GM19099 (cell line): ENCODE results near the gene C5orf58.

Experiments
- POLR2A ChIP-seq: IDR thresholded peaks from 3 replicates; pipeline ENCODE4 v1.6.1; 2011; ENCODE audit warnings: low read depth; ENCODE audit not compliant: insufficient read length; ENCODE audit errors: extremely low read depth

C5orf58 gene

GRCh38 chr5:170232786-170233185 lies at the start of gene C5orf58:
TSS of gene C5orf58 (plus strand) at chr5:170232985. CDS start at chr5:170234977, 1,992 bp downstream.
- TF ChIP-seq POLR2A, result no peak

DNA sequence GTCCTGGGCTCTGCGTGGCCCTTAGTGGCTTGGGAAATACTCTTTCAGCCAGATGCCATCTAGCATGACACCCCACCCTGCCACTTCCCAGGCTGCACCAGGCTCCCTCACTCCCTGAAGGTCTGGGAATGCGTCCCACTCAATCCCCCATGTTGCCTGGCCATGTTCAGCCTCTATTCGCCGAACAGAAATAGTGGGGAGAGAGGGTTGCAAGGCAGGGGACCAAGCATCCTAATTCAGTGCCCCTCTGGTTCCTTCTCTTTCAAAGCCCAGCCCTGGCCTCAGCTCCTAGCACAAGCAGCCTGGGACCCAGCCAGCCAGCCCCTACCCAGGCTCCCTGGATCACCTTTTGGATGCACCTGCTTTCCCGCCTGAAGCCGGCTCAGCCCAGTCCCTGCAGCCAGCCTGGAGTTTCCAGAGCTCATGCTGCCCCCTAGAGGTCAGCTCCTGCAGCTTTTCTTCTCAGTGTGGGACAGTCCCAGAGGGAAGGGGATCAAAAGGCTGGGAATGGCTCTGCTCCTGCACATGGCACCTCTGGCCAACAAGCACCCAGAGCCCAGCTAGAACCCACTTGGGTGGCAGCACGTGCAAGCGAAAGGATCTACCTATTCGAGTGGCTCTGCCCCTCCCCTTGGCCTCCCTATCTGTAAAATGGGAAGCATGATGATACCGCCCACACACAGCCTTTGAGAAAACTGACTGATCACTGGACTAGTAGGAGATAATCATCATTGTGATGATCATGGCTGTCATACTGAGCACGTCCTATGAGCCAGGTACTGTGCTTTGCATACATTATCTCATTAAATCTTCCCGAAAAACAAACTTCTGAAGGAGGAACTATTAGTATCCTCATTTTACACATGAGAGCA lies 48.7 kb upstream of the C5orf58 start:
- TF ChIP-seq POLR2A, result no peak

DNA sequence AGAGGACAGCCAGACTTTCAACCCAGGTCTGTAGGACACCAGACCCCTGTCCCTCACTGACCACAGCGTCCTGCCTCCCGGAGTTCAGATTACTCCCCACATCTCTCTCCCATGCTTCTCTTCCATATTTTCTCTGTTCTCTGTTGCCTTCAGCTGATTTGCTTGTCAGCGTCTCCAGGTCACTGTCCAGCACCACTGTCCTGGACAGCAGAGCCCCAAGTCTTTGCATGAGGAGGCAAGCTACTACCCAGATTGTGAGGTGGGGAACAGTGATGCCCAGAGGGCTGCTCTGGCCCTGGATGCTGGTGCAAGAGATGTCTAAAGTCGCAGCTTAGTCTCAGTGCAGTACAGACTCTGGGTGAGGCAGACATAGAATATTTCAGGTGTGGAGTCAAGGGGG lies 48.0 kb upstream of the C5orf58 start:
- TF ChIP-seq POLR2A, result no peak

DNA sequence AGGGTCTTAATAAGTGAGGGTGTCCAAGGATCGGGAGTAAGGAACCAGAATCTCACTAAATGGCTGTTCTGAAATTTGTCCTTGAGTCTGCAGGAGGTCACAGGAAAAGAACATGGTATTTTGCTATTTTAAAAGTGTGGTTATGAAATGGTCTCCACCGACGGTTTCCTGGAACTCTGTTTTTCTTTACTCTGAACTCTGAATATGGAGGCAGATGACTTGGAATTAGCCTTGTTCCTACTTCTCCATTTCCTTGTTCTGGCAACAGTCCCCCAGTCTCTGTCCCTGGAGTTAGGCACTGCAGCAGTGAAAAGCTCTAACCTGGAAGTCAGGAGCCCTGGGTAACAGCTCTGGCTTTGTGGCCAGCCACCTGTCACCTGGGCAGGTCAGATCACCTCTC lies 46.6 kb upstream of the C5orf58 start:
- no peak for TF ChIP-seq POLR2A

- TF ChIP-seq POLR2A, result no peak
Observed at GRCh38 chr5:170186856-170187255, 45.9 kb upstream of the C5orf58 start.

DNA sequence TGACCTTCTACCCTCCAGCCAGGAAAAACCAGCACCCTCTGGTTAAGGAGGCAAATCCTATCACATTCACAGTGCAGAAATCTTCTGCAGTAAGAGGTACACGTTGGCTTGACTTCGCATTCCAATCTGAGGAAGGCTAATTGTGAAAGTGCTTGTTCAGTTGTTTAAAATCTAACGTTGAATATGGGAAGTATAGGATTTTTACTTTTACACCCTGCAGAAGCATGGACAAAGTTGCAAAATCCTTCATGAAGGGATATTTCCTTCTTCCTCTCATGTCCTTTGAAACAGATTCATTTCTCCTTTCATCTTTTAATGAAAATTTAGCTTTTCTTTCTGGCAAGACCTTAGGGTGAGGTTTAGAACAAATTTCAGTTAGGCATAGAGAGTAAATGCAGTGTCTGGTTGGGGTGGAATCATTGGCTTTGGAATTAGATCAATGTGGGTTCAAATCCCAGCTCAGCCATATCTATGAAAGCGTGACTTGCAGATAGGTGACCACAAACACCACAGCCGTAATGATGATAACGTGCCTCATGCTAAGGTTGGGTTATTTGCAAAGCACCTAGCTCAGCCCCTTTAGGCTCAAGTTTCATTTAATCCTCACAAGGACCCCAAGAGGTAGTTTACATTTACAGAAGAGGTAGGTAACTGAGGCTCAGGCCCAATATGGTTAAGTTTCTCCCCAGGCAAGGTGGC lies 42.2 kb upstream of the C5orf58 start:
- no peak for TF ChIP-seq POLR2A

- no peak for TF ChIP-seq POLR2A
Observed at GRCh38 chr5:170192829-170193228, 40.0 kb upstream of the C5orf58 start.

DNA sequence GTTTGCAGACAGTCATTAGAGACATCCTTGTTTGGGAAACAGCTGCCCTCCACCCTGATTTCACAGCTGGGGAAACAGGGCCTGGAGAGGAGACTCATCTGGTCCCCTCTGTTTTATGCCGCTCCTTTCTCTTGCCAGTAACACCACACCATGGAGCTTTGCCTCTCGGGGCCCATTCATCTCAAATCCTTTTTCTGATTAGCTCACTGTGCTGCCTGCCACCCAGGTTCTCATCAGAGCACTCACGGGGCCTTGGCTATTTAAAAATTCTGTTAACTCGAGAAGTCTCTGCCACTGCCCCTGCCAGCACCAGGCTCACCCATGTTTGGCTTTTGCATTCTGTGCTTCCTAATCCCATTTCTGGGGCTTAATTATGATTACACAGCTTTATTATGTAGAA lies 36.8 kb upstream of the C5orf58 start:
- TF ChIP-seq POLR2A, result no peak

- TF ChIP-seq POLR2A, result no peak
Observed at GRCh38 chr5:170200876-170201275, 31.9 kb upstream of the C5orf58 start.

DNA sequence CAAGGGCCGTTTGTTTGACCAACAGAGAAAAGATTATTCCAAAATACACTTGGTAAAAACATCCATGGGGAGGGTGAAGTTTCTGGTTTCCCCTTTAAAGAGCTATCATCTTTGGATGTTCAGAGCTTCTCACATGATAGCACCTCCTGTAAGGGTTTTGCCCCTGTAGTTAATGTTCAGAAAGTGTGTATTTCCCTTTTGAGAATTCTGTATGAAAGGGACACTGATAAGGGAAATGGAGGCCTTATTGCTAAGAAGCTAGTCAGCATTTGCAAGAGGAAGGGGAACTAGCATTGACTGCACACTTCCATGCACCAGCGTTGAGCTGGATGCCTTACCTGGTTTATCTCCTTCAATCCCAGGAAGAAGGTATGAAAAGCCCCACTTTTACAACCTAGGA lies 31.5 kb upstream of the C5orf58 start:
- no peak for TF ChIP-seq POLR2A

DNA sequence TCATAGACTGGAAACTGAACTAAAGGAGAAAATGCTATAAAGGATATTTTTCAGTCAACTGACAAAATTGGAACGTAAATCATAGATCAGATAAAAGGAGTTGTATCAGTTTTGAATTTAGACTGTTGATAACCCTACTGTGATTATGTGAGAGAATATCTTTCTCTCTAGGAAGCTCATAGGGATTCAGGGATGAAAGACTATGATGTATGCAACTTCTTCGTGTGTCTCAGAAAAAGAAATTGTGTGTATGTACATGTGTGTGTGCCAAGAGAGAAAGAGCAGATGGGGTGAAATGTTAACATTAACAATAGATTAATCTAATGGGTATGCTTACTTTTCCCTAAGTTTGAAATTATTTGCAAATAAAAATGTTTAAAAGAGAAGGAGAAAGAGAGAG lies 30.7 kb upstream of the C5orf58 start:
- no peak for TF ChIP-seq POLR2A

DNA sequence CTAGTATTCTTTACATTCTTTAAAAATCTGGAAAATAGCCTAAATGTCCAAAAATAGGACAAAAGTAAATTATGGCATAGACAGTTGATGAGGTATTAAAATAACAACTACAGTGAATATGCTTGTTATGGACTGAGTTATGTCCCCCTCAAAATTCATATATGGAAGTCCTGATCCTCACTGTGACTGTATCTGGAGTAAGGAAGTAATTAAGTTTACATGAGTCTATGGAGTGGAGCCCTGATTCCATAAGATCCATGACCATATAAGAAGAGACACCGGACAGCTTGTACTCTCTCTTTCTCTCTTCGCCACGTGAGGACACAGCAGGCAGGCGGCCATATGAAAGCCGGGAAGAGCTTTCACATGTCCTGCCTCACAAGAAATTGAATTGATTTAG lies 28.6 kb upstream of the C5orf58 start:
- no peak for TF ChIP-seq POLR2A

- TF ChIP-seq POLR2A, result no peak
Observed at GRCh38 chr5:170206216-170206615, 26.6 kb upstream of the C5orf58 start.

- TF ChIP-seq POLR2A, result no peak
Observed at GRCh38 chr5:170206958-170207357, 25.8 kb upstream of the C5orf58 start.

DNA sequence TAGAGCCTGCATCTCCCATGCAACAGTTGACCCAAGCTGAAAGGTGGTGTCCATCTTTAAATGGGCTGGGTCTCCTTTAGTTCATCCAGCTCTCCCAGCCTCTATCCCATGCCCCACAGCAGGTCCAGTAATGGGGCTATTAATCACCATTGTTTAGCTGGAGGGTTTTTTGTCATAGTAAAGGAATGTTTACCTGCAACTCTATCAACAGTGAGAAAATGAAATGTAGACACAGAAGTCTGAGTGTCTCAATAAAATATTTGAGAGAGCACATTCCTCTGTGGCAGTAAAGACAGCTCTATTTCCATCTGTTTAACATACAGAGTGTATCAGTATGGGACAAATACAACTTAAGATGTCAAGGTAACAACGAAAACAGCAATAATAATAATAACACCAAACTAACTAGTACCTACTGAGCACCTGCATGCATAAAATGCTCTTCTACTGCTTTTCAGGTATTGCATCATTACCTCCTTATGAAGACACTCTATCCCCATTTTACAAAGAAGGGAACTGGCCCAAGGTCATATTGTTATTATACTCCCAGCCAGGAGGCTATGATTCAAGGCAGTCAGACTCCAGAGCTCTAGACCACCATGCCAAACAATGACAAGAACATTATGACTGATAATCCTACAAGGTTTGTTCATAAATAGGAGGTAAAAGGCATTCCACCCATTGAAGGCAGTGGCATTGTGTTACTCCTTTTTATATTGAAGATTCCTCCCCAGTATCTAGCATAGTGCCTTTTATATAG lies 21.0 kb upstream of the C5orf58 start:
- no peak for TF ChIP-seq POLR2A
